ENCODE results near the gene BPIFA1.

GRCh38 chr20:33277471-33278441 is 42.0 kb downstream of the BPIFA1 start:
- TF ChIP-seq CTCF (IDR thresholded peaks at IDR 0.05) (no peak), POLR2A (IDR thresholded peaks at IDR 0.05) (no peak)
